Bronchial epithelial cell (primary cell): Measurements from ENCODE around the gene CA10. TPM values are rescaled to one million over a fixed set of nuclear protein-coding genes. Genes with fewer than 3 reads are reported as not detected.

Experiments
- DNase-seq: peaks from one replicate; pipeline ENCODE4 v3.0.0-alpha.2; 2010; ENCODE audit warnings: low read depth
- FAIRE-seq: peaks from 2 replicates; lab custom pipeline; 2011; peaks lifted over from hg19 to GRCh38; lab: Jason Lieb, UNC
- H3K27me3 ChIP-seq: 2 replicates; pipeline ENCODE4 v1.5.1; 2011; ENCODE audit warnings: low read length; ENCODE audit not compliant: control insufficient read depth, insufficient read depth
- H3K36me3 ChIP-seq: 2 replicates; pipeline ENCODE4 v1.5.1; 2011; ENCODE audit warnings: low read length; ENCODE audit not compliant: control insufficient read depth, insufficient read depth
- H3K4me3 ChIP-seq: 2 replicates; pipeline ENCODE4 v1.5.1; 2011; ENCODE audit warnings: mild to moderate bottlenecking, low read depth, low read length, control low read depth
- total RNA-seq: library from RNA; depleted of rRNA; stranded (reverse); fragments of >200 nt; gene quantifications from 2 replicates; pipeline ENCODE4 v1.2.1, GENCODE V29; 2014
- TF ChIP-seq, protein P1 (sequence below): IDR thresholded peaks from 2 replicates; pipeline ENCODE4 v1.5.1; 2011; ENCODE audit warnings: mild to moderate bottlenecking, moderate library complexity, low read length, control low read depth, inconsistent platforms; ENCODE audit not compliant: insufficient read depth, severe bottlenecking

CA10 gene
- total RNA-seq, 1 donor from 2014 or later, result not detected

GRCh38 chr17:51734976-51735375 lies 423.5 kb downstream of the CA10 start:
- DNase-seq (no peak), FAIRE-seq (no peak)
- H3K4me3 ChIP-seq, result no peak overlapping the region
- H3K36me3 ChIP-seq, result no peaks in the 10 kb centered on the region
- H3K27me3 ChIP-seq, result no peaks in the 10 kb centered on the region
- TF ChIP-seq, protein P1, sequence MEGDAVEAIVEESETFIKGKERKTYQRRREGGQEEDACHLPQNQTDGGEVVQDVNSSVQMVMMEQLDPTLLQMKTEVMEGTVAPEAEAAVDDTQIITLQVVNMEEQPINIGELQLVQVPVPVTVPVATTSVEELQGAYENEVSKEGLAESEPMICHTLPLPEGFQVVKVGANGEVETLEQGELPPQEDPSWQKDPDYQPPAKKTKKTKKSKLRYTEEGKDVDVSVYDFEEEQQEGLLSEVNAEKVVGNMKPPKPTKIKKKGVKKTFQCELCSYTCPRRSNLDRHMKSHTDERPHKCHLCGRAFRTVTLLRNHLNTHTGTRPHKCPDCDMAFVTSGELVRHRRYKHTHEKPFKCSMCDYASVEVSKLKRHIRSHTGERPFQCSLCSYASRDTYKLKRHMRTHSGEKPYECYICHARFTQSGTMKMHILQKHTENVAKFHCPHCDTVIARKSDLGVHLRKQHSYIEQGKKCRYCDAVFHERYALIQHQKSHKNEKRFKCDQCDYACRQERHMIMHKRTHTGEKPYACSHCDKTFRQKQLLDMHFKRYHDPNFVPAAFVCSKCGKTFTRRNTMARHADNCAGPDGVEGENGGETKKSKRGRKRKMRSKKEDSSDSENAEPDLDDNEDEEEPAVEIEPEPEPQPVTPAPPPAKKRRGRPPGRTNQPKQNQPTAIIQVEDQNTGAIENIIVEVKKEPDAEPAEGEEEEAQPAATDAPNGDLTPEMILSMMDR, result no peak

GRCh38 chr17:51734462-51734861 lies 424.1 kb downstream of the CA10 start:
- FAIRE-seq, result no peak
- H3K36me3 ChIP-seq, result no peaks in the 10 kb centered on the region

GRCh38 chr17:51733166-51733565 lies 425.3 kb downstream of the CA10 start:
- Histone ChIP-seq H3K27me3 (no peaks in the 10 kb centered on the region), H3K4me3 (no peak overlapping the region), H3K36me3 (no peaks in the 10 kb centered on the region)
- TF ChIP-seq, protein P1, result no peak
- no peak for FAIRE-seq
- DNase-seq, result no peak

More at GRCh38 chr17:51734462-51734861, 424.1 kb downstream of the CA10 start:
- TF ChIP-seq, protein P1, result peak; percentile 66
- DNase-seq, result peak; percentile 21
- Histone ChIP-seq H3K27me3 (no peaks in the 10 kb centered on the region), H3K4me3 (no peak overlapping the region)

- Histone ChIP-seq H3K36me3 (no peaks in the 10 kb centered on the region), H3K4me3 (no peak overlapping the region), H3K27me3 (no peaks in the 10 kb centered on the region)
- no peak for FAIRE-seq
- DNase-seq, result no peak
- TF ChIP-seq, protein P1, result no peak
These were observed 426.4 kb downstream of the CA10 start for GRCh38 chr17:51731941-51732722.

DNA sequence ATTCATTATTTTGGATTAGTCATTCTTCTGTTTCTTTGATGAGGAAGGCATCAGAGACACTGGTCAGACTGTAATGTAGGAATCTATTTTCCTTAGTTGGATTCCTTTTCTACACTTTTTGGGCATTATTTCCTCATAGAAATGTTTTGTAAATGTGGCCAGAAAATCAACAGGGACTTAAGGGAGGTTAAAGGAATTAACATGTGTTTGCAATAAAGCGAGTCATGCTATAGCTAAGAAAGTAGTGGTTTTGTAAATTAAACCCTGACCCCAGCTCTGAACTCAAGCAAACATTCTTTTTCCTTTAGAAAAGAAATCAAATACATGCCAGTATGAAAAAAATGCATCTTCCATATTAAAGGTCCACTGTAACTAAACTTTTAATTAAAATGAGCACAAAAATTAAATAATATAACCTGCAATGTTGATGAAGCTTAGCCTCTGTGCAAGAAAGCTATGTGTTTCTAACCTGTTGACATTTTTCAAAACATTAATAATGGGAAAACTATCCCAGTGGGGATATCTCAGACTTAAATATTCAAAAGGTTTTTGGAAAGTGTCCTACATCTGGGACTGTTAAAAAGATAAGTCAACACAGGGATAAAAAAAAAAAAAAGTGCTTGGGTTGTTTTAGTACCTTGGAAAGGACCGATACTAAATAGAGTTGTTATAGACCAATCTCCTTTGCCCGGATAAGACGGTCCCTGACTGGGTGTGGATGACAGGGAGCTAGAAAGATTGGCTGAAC lies 428.0 kb downstream of the CA10 start:
- Histone ChIP-seq H3K4me3 (no peak overlapping the region), H3K27me3 (no peaks in the 10 kb centered on the region), H3K36me3 (no peaks in the 10 kb centered on the region)
- FAIRE-seq, result no peak
- TF ChIP-seq, protein P1, result no peak
- DNase-seq, result no peak
